Cardiac muscle cell (in vitro differentiated cells and primary cell): ENCODE data around the gene MTA2. TPM values are rescaled to one million over a fixed set of nuclear protein-coding genes. Genes with fewer than 3 reads are reported as not detected.
"Not testable (repeated sequence)": the region's sequence is repeated elsewhere in the genome, so short reads cannot be mapped to it uniquely, and the experiment has no call there.

Source experiments
- DNase-seq, 2 donors: peaks; one replicate each; pipeline versions ENCODE4 v3.0.0 to v3.0.0-alpha.2; 2010 to 2017; ENCODE audit warnings: low read depth in 1 of 2, low spot score in 1 of 2
- H3K27ac ChIP-seq: fragments of 200-600 bp; sonication (generic); 2 replicates; pipeline ENCODE4 v1.5.1; 2016
- H3K27me3 ChIP-seq: fragments of 200-600 bp; sonication (generic); 2 replicates; pipeline ENCODE4 v1.6.0; 2016; ENCODE audit warnings: control low read depth
- H3K36me3 ChIP-seq: fragments of 200-600 bp; sonication (generic); 2 replicates; pipeline ENCODE4 v1.5.1; 2016; ENCODE audit warnings: control low read depth
- H3K4me1 ChIP-seq: fragments of 200-600 bp; sonication (generic); 2 replicates; pipeline ENCODE4 v1.8.1; 2017; ENCODE audit warnings: low read depth, mild to moderate bottlenecking, mixed run types
- H3K4me3 ChIP-seq: fragments of 200-600 bp; sonication (generic); 2 replicates; pipeline ENCODE4 v1.5.1; 2016; ENCODE audit warnings: mild to moderate bottlenecking
- H3K9me3 ChIP-seq: fragments of 200-600 bp; sonication (generic); 2 replicates; pipeline ENCODE4 v1.5.1; 2017; ENCODE audit warnings: low read depth, mild to moderate bottlenecking, control low read depth
- CTCF ChIP-seq: IDR thresholded peaks from 2 replicates; pipeline ENCODE4 v1.5.1; 2012; ENCODE audit warnings: low read depth, mild to moderate bottlenecking, low read length
- polyA plus RNA-seq: library from polyadenylated mRNA; unstranded; fragments of >200 nt; fragmentation: Nextera tagmentation; extraction: Ambion mirVana; gene quantifications from 2 replicates; pipeline ENCODE4 v1.2.1, GENCODE V29; 2016
- total RNA-seq: library from RNA; depleted of rRNA; stranded (reverse); fragments of >200 nt; gene quantifications from 2 replicates; pipeline ENCODE4 v1.2.3, GENCODE V29; 2016

The MTA2 gene
- total and polyA plus RNA-seq, 2 experiments from 2014 or later, result 22.9 to 108 TPM

GRCh38 chr11:62572431-62572830 is 29.2 kb downstream of the MTA2 start:
- no peaks in the 10 kb centered on the region for H3K9me3 ChIP-seq
- DNase-seq, result no peak
- peaks cover 51% of the 10 kb centered on the region for H3K36me3 ChIP-seq
- H3K4me3 ChIP-seq, result peak overlapping the region; percentile 65
- peaks cover 9% of the 10 kb centered on the region for H3K4me1 ChIP-seq
- no peak for TF ChIP-seq CTCF
- H3K27me3 ChIP-seq, result no peaks in the 10 kb centered on the region
- H3K27ac ChIP-seq, result peak overlapping the region; percentile 83

- DNase-seq, H3K4me3 ChIP-seq, H3K9me3 ChIP-seq, H3K27me3 ChIP-seq, H3K4me1 ChIP-seq: not testable (repeated sequence)
- peaks cover 56% of the 10 kb centered on the region for H3K36me3 ChIP-seq
- peak overlapping the region; percentile 53 for H3K27ac ChIP-seq
These were observed 30.2 kb downstream of the MTA2 start for GRCh38 chr11:62571493-62571892.

- DNase-seq, H3K4me1 ChIP-seq, H3K9me3 ChIP-seq, H3K4me3 ChIP-seq, H3K27ac ChIP-seq, H3K27me3 ChIP-seq: not testable (repeated sequence)
- H3K36me3 ChIP-seq, result peaks cover 59% of the 10 kb centered on the region
These were observed 30.8 kb downstream of the MTA2 start for GRCh38 chr11:62570903-62571302.

GRCh38 chr11:62569611-62570010 is 32.1 kb downstream of the MTA2 start:
- peaks cover 68% of the 10 kb centered on the region for H3K36me3 ChIP-seq
- no peak overlapping the region for H3K27ac ChIP-seq
- no peak overlapping the region for H3K4me3 ChIP-seq
- H3K27me3 ChIP-seq, result no peaks in the 10 kb centered on the region
- H3K9me3 ChIP-seq, result no peaks in the 10 kb centered on the region
- H3K4me1 ChIP-seq, result peaks cover 6% of the 10 kb centered on the region
- no peak for DNase-seq
- no peak for TF ChIP-seq CTCF

- no peak for TF ChIP-seq CTCF
These were observed 34.5 kb downstream of the MTA2 start for GRCh38 chr11:62567018-62567633.

GRCh38 chr11:62566247-62566646 is 35.4 kb downstream of the MTA2 start:
- Histone ChIP-seq H3K27ac (no peak overlapping the region), H3K9me3 (no peaks in the 10 kb centered on the region), H3K27me3 (no peaks in the 10 kb centered on the region), H3K36me3 (peaks cover 76% of the 10 kb centered on the region), H3K4me1 (peaks cover 8% of the 10 kb centered on the region), H3K4me3 (no peak overlapping the region)
- TF ChIP-seq CTCF, result no peak
- DNase-seq, result no peak

More at GRCh38 chr11:62567018-62567633, 34.5 kb downstream of the MTA2 start:
- H3K4me1 ChIP-seq, result peaks cover 2% of the 10 kb centered on the region
- H3K27ac ChIP-seq, result no peak overlapping the region
- H3K9me3 ChIP-seq, result no peaks in the 10 kb centered on the region
- H3K27me3 ChIP-seq, result no peaks in the 10 kb centered on the region
- DNase-seq, result no peak
- H3K4me3 ChIP-seq, result no peak overlapping the region
- H3K36me3 ChIP-seq, result peaks cover 82% of the 10 kb centered on the region
